HEK293 (cell line): ENCODE results near the gene LMO3.
"Not testable (repeated sequence)": the region's sequence is repeated elsewhere in the genome, so short reads cannot be mapped to it uniquely, and the experiment has no call there.

Experiments used
- CTCF ChIA-PET: fragments of 350-600 bp; formaldehyde crosslinking; extraction: SDS; loops from one replicate; lab custom pipeline; 2021; ENCODE audit warnings: antibody characterized with exemption; lab: Yijun Ruan, JAX
- POLR2A ChIA-PET: fragments of 300-600 bp; formaldehyde crosslinking; extraction: SDS; loops from one replicate; lab custom pipeline; 2020; ENCODE audit warnings: antibody characterized with exemption, inconsistent platforms; lab: Yijun Ruan, JAX
- H3K27ac ChIP-seq: fragments of 200-500 bp; sonication (Bioruptor generic); 2 replicates; pipeline ENCODE4 v1.5.1; 2014; ENCODE audit warnings: low read depth, low read length, control low read depth, inconsistent platforms; ENCODE audit errors: extremely low read depth
- H3K36me3 ChIP-seq, 2 experiments: fragments of 200-500 bp in 1 of 2; sonication (Bioruptor generic) in 1 of 2; 1 replicate in 1 of 2; 2 replicates in 1 of 2; pipeline ENCODE4 v1.5.1; 2014 to 2017; ENCODE audit warnings: inconsistent platforms in 2 of 2, low read length in 2 of 2; ENCODE audit not compliant: control insufficient read depth in 2 of 2, insufficient read depth in 1 of 2
- H3K4me1 ChIP-seq: fragments of 200-500 bp; sonication (Bioruptor generic); 2 replicates; pipeline ENCODE4 v1.5.1; 2014; ENCODE audit warnings: mild to moderate bottlenecking, low read length, inconsistent platforms; ENCODE audit not compliant: control insufficient read depth, insufficient read depth
- H3K4me3 ChIP-seq: 2 replicates; pipeline ENCODE4 v1.5.1; 2011; ENCODE audit warnings: low read depth, mild to moderate bottlenecking, control low read depth, low read length, moderate library complexity
- H3K9me3 ChIP-seq: fragments of 200-500 bp; sonication (Bioruptor generic); 2 replicates; pipeline ENCODE4 v1.5.1; 2014; ENCODE audit warnings: low read depth, low read length, inconsistent platforms; ENCODE audit not compliant: control insufficient read depth, insufficient read depth
- KLF9 ChIP-seq: fragments of 450-650 bp; formaldehyde crosslinking; IDR thresholded peaks from 2 replicates; pipeline ENCODE4 v1.5.1; 2016; ENCODE audit warnings: missing biosample characterization, missing genetic modification characterization, low read depth
- PBX3 ChIP-seq: sonication (generic); formaldehyde crosslinking; IDR thresholded peaks from 2 replicates; pipeline ENCODE4 v1.8.1; 2022; ENCODE audit warnings: mild to moderate bottlenecking, moderate library complexity, missing genetic modification reagents
- WT1 ChIP-seq: fragments of 450-650 bp; formaldehyde crosslinking; IDR thresholded peaks from 2 replicates; pipeline ENCODE4 v1.5.1; 2016; ENCODE audit warnings: missing biosample characterization, missing genetic modification characterization
- ZBTB11 ChIP-seq: fragments of 450-650 bp; formaldehyde crosslinking; conservative IDR thresholded peaks from 2 replicates; pipeline ENCODE4 v1.5.1; 2016; ENCODE audit warnings: low read depth, missing biosample characterization, missing genetic modification characterization
- ZNF221 ChIP-seq: fragments of 450-650 bp; formaldehyde crosslinking; IDR thresholded peaks from 2 replicates; pipeline ENCODE4 v1.5.1; 2017; ENCODE audit warnings: missing biosample characterization, missing genetic modification characterization, borderline replicate concordance
- ZNF223 ChIP-seq: fragments of 450-650 bp; formaldehyde crosslinking; IDR thresholded peaks from 2 replicates; pipeline ENCODE4 v1.5.1; 2016; ENCODE audit warnings: missing biosample characterization, missing genetic modification characterization
- ZNF24 ChIP-seq: fragments of 450-650 bp; formaldehyde crosslinking; IDR thresholded peaks from 2 replicates; pipeline ENCODE4 v1.5.1; 2016; ENCODE audit warnings: missing biosample characterization, missing genetic modification characterization
- ZNF280C ChIP-seq: fragments of 450-650 bp; formaldehyde crosslinking; IDR thresholded peaks from 2 replicates; pipeline ENCODE4 v1.5.1; 2016; ENCODE audit warnings: missing biosample characterization, missing genetic modification characterization
- ZNF292 ChIP-seq: fragments of 450-650 bp; formaldehyde crosslinking; IDR thresholded peaks from 2 replicates; pipeline ENCODE4 v1.5.1; 2016; ENCODE audit warnings: low read depth, missing biosample characterization, missing genetic modification characterization, borderline replicate concordance
- ZNF341 ChIP-seq: fragments of 450-650 bp; formaldehyde crosslinking; IDR thresholded peaks from 2 replicates; pipeline ENCODE4; 2016; ENCODE audit warnings: low read depth, missing biosample characterization, missing genetic modification characterization
- ZNF473 ChIP-seq: fragments of 450-650 bp; formaldehyde crosslinking; IDR thresholded peaks from 2 replicates; pipeline ENCODE4 v1.5.1; 2017; ENCODE audit warnings: missing biosample characterization, missing genetic modification characterization
- ZNF585B ChIP-seq: fragments of 450-650 bp; formaldehyde crosslinking; IDR thresholded peaks from 2 replicates; pipeline ENCODE4 v1.5.1; 2016; ENCODE audit warnings: missing biosample characterization, missing genetic modification characterization
- ZNF624 ChIP-seq: fragments of 450-650 bp; formaldehyde crosslinking; IDR thresholded peaks from 2 replicates; pipeline ENCODE4 v1.5.1; 2017; ENCODE audit warnings: missing biosample characterization, missing genetic modification characterization
- ZNF792 ChIP-seq: fragments of 450-650 bp; formaldehyde crosslinking; IDR thresholded peaks from 2 replicates; pipeline ENCODE4 v1.5.1; 2016; ENCODE audit warnings: missing biosample characterization, missing genetic modification characterization

The LMO3 gene

GRCh38 chr12:16545836-16546235 lies 60.1 kb downstream of the LMO3 start:
- Histone ChIP-seq H3K27ac (no peak overlapping the region), H3K4me1 (no peaks in the 10 kb centered on the region), H3K36me3 (no peaks in the 10 kb centered on the region), H3K4me3 (no peak overlapping the region)
- POLR2A ChIA-PET = no interaction called here
- TF ChIP-seq ZNF341 (tag by site-specific recombination) = no peak
- TF ChIP-seq ZNF473 (tag by site-specific recombination) = no peak
- TF ChIP-seq ZBTB11 = no peak
- TF ChIP-seq WT1 (tag by site-specific recombination) = no peak
- no peak for TF ChIP-seq ZNF624 (tag by site-specific recombination)
- TF ChIP-seq, all 188 proteins: peak for 0
- no peaks in the 10 kb centered on the region for H3K9me3 ChIP-seq
- CTCF ChIA-PET = no interaction called here

- no peak overlapping the region for H3K4me3 ChIP-seq
- POLR2A ChIA-PET = no interaction called here
- H3K4me1 ChIP-seq = no peaks in the 10 kb centered on the region
- no peak for TF ChIP-seq ZNF221 (tag by site-specific recombination)
- no peak for TF ChIP-seq KLF9 (tag by site-specific recombination)
- TF ChIP-seq PBX3 (CRISPR knock-in tag) = no peak
- TF ChIP-seq ZNF292 (tag by site-specific recombination) = no peak
- TF ChIP-seq ZNF24 (tag by site-specific recombination) = no peak
- no peak for TF ChIP-seq ZNF280C (tag by site-specific recombination)
- no peak for TF ChIP-seq ZNF223 (tag by site-specific recombination)
- TF ChIP-seq ZNF792 (tag by site-specific recombination) = no peak
- H3K27ac ChIP-seq = no peak overlapping the region
- H3K9me3 ChIP-seq = no peaks in the 10 kb centered on the region
- H3K36me3 ChIP-seq = no peaks in the 10 kb centered on the region
- CTCF ChIA-PET = interaction anchor here (0.6 kb wide), 1 partner anchor 76 kb away, joined by 3 read pairs; no protein-coding TSS in a partner anchor
Measured at GRCh38 chr12:16542586-16542985, 63.4 kb downstream of the LMO3 start.

- H3K4me3 ChIP-seq, H3K36me3 ChIP-seq, H3K27ac ChIP-seq, H3K4me1 ChIP-seq, H3K9me3 ChIP-seq, CTCF ChIA-PET, POLR2A ChIA-PET: not testable (repeated sequence)
- peak; percentile 63 for TF ChIP-seq ZNF585B (tag by site-specific recombination)
Measured at GRCh38 chr12:16537652-16538051, 68.3 kb downstream of the LMO3 start.
